ACHN (cell line): ENCODE data around the gene NUFIP2.
"Not testable (repeated sequence)": the region's sequence is repeated elsewhere in the genome, so short reads cannot be mapped to it uniquely, and the experiment has no call there.

Source experiments
- DNase-seq: peaks from one replicate; pipeline ENCODE4 v3.0.0-alpha.2; 2015
- in situ Hi-C: cut with HindIII; loops from 2 replicates; pipeline ENCODE4 v1.10.0; 2017; ENCODE audit warnings: low sequenced_read_pairs, low pct_ligation_motif_present, low pct_unique_long_range_greater_than_20kb

The NUFIP2 gene

GRCh38 chr17:29242790-29243189, 51.2 kb downstream of the NUFIP2 start:
- no peak for DNase-seq
- in situ Hi-C loops = no loop called here

- in situ Hi-C loops = no loop called here
- no peak for DNase-seq
These were observed 51.9 kb downstream of the NUFIP2 start for GRCh38 chr17:29242051-29242450.

GRCh38 chr17:29240968-29241963, 52.7 kb downstream of the NUFIP2 start:
- DNase-seq = peak; percentile 98
- in situ Hi-C loops = no loop called here

GRCh38 chr17:29240477-29240876, 53.5 kb downstream of the NUFIP2 start:
- peak; percentile 46 for DNase-seq
- in situ Hi-C loops = no loop called here

GRCh38 chr17:29238133-29238850, 55.7 kb downstream of the NUFIP2 start:
- in situ Hi-C loops = no loop called here
- DNase-seq = no peak

GRCh38 chr17:29237476-29238132, 56.3 kb downstream of the NUFIP2 start:
- in situ Hi-C loops = no loop called here
- DNase-seq = peak; percentile 42

GRCh38 chr17:29235904-29236303, 58.0 kb downstream of the NUFIP2 start:
- in situ Hi-C loops = no loop called here
- no peak for DNase-seq

GRCh38 chr17:29234972-29235371, 59.0 kb downstream of the NUFIP2 start:
- DNase-seq, in situ Hi-C loops: not testable (repeated sequence)

GRCh38 chr17:29233301-29233700, 60.6 kb downstream of the NUFIP2 start:
- DNase-seq = no peak
- in situ Hi-C loops = no loop called here

GRCh38 chr17:29225396-29225795, 68.6 kb downstream of the NUFIP2 start:
- no peak for DNase-seq
- in situ Hi-C loops = no loop called here

- in situ Hi-C loops, DNase-seq: not testable (repeated sequence)
These were observed 72.6 kb downstream of the NUFIP2 start for GRCh38 chr17:29221338-29221737.

GRCh38 chr17:29219378-29220047, 74.4 kb downstream of the NUFIP2 start:
- peak; percentile 85 for DNase-seq
- in situ Hi-C loops = no loop called here

- in situ Hi-C loops = no loop called here
- no peak for DNase-seq
These were observed 77.1 kb downstream of the NUFIP2 start for GRCh38 chr17:29216856-29217255.

GRCh38 chr17:29216181-29216580, 77.8 kb downstream of the NUFIP2 start:
- in situ Hi-C loops = no loop called here
- no peak for DNase-seq

GRCh38 chr17:29215717-29216116, 78.2 kb downstream of the NUFIP2 start:
- in situ Hi-C loops = no loop called here
- no peak for DNase-seq

- in situ Hi-C loops = no loop called here
- DNase-seq = no peak
These were observed 78.8 kb downstream of the NUFIP2 start for GRCh38 chr17:29215174-29215573.

- in situ Hi-C loops = no loop called here
- DNase-seq = no peak
These were observed 79.5 kb downstream of the NUFIP2 start for GRCh38 chr17:29214215-29215146.
